Muscle layer of duodenum (tissue), 2 donors: ENCODE measurements around the gene MRPL58.
A peak's percentile ranks its signal among the peaks of the same experiment; 100 is the strongest.

Experiments
- H3K27ac ChIP-seq: one replicate; pipeline ENCODE4 v1.7.0; 2013; ENCODE audit warnings: mild to moderate bottlenecking, low read length
- H3K27me3 ChIP-seq: one replicate; pipeline ENCODE4 v1.7.0; 2013; ENCODE audit warnings: low read depth, mild to moderate bottlenecking, control low read depth, low read length
- H3K36me3 ChIP-seq, 2 donors: one replicate each; pipeline ENCODE4 v1.7.0; 2013; ENCODE audit warnings: low read length in 2 of 2, control low read depth in 1 of 2, mild to moderate bottlenecking in 1 of 2; ENCODE audit not compliant: insufficient read depth in 2 of 2, control insufficient read depth in 1 of 2
- H3K4me1 ChIP-seq, 2 donors: one replicate each; pipeline ENCODE4 v1.7.0; 2013; ENCODE audit warnings: low read length in 2 of 2, mild to moderate bottlenecking in 2 of 2, control low read depth in 1 of 2, moderate library complexity in 1 of 2; ENCODE audit not compliant: insufficient read depth in 2 of 2, control insufficient read depth in 1 of 2
- H3K4me3 ChIP-seq, 2 donors: one replicate each; pipeline ENCODE4 v1.7.0; 2013; ENCODE audit warnings: low read length in 2 of 2, low read depth in 1 of 2, mild to moderate bottlenecking in 1 of 2
- H3K9me3 ChIP-seq, 2 donors: one replicate each; pipeline ENCODE4 v1.7.0; 2013; ENCODE audit warnings: low read length in 2 of 2, control low read depth in 1 of 2, mild to moderate bottlenecking in 1 of 2; ENCODE audit not compliant: control insufficient read depth in 1 of 2
- donor health status: healthy.

MRPL58 gene

DNA sequence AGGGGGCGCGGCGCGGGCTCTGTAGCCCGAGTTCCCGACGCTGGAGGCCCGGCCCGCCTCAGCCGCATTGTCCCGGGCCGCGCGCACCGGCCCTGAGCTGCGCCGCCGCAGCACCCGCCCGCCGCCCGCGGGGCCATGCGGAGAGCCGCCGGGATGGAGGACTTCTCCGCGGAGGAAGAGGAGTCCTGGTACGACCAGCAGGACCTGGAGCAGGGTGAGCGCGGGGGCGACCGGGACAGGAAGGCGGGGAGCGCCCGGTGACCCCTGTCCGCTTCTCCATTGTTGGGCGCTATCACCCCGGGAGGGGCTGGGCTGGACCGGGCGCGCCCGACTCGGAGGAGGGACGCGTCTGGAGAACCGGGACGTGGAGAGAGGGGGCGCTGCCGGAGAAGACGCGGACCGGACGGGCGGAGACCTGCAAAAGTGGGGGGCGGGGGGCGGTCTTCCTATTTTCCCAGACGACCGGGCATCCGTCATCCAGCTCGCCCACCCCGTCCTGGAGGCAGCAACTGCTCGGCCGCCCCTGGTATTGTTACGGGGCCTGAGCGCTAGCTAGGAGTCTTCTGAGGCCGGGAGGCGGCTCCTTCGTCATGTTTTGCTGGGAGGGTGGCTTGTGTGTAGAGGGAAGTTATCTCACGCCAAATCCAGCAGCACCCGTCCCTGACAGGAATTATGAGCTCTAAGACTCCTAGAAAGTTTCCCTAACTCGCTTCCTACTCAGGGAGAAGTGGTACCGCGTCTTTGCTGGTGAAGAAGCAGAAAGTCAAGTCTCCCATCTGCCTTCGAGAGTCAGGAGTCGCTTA, 24.4 kb upstream of the MRPL58 start:
- Histone ChIP-seq H3K4me3 (peak overlapping the region; percentile 71 to 82), H3K27ac (peak overlapping the region; percentile 99), H3K36me3 (peaks cover 0 to 5% of the 10 kb centered on the region in 2 donors), H3K9me3 (no peaks in the 10 kb centered on the region), H3K4me1 (peaks cover 6 to 20% of the 10 kb centered on the region in 2 donors), H3K27me3 (no peaks in the 10 kb centered on the region)

DNA sequence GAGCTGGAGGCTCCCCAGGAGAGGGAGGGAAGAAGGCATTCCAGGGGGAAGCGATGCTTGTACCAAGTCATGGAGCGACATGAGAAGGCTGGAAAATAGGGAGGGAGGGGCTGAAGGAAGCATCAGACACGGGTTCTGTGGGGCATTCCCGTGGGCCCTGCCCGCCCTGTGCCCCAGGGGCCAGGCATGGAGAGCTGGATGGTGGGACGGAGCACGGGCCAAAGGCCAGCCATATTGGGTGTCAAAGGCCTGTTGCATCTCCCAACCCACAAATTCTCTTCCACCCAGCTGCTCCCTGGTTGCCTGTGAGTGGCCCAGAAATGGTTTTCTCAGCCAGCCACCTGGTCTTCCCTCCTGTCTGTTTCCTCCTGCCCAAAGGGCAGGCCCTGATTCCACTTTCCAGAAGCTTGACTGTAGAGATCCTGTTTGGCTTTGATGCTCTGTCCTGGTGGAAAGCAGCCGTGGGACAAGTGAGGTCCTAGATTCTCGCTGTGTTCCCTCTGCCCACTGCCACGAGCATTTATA, 21.8 kb upstream of the MRPL58 start:
- Histone ChIP-seq H3K27me3 (no peaks in the 10 kb centered on the region), H3K4me1 (peaks cover 6 to 20% of the 10 kb centered on the region in 2 donors), H3K9me3 (no peaks in the 10 kb centered on the region), H3K27ac (peak overlapping the region; percentile 67), H3K36me3 (peaks cover 0 to 5% of the 10 kb centered on the region in 2 donors), H3K4me3 (no peak overlapping the region)

- Histone ChIP-seq H3K4me3 (no peak overlapping the region), H3K9me3 (no peaks in the 10 kb centered on the region), H3K36me3 (peaks cover 0 to 5% of the 10 kb centered on the region in 2 donors), H3K4me1 (peaks cover 6 to 16% of the 10 kb centered on the region in 2 donors), H3K27ac (peak overlapping the region; percentile 74), H3K27me3 (no peaks in the 10 kb centered on the region)
These were observed 20.2 kb upstream of the MRPL58 start for GRCh38 chr17:74992223-74992622.

DNA sequence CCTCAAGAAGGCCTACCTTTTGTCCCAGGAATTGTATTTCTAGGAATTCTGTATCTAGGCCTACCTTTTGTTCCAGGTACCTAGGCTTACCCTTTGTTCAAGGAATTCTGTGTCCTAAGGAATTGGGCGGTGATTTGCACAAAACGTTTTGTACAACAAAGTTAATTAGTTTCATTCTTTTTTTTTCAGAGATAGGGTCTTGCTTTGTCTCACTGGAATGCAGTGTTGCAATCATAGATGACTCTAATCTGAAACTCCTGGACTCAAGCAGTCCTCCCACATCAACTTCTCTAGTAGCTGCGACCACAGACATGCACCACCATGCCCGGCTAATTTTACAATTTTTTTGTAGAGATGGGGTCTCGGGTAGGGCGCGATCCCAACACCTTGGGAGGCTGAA, 18.0 kb upstream of the MRPL58 start:
- Histone ChIP-seq H3K36me3 (peaks cover under 1 to 3% of the 10 kb centered on the region in 2 donors), H3K4me1 (peaks cover 0 to 6% of the 10 kb centered on the region in 2 donors), H3K9me3 (no peaks in the 10 kb centered on the region), H3K27me3 (no peaks in the 10 kb centered on the region), H3K27ac (no peak overlapping the region), H3K4me3 (no peak overlapping the region)

DNA sequence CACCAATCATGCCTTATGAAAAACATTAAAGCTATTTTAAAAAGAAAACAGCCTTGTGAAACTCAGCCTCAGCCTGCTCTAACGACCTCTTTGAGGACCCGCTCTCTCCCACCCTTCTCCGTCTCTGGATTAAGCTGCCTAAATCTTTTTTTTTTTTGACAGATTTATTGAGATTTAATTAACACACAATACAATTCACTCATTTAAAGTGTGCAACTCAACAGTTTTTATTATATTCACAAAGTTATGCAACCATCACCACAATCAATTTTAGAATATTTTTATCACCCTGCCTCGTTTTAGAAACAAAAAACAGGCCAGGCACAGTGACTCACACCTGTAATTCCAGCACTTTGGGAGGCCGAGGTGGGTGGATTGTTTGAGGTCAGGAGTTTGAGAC, 16.6 kb upstream of the MRPL58 start:
- Histone ChIP-seq H3K4me3 (no peak overlapping the region), H3K4me1 (no peaks in the 10 kb centered on the region), H3K36me3 (peaks cover 5 to 6% of the 10 kb centered on the region in 2 donors), H3K27me3 (no peaks in the 10 kb centered on the region), H3K27ac (no peak overlapping the region), H3K9me3 (no peaks in the 10 kb centered on the region)

- no peaks in the 10 kb centered on the region for H3K9me3 ChIP-seq
- peaks cover 19 to 32% of the 10 kb centered on the region in 2 donors for H3K36me3 ChIP-seq
- no peaks in the 10 kb centered on the region for H3K27me3 ChIP-seq
- no peak overlapping the region for H3K4me3 ChIP-seq
- no peaks in the 10 kb centered on the region for H3K4me1 ChIP-seq
- no peak overlapping the region for H3K27ac ChIP-seq
These were observed 13.7 kb upstream of the MRPL58 start for GRCh38 chr17:74998783-74999182.

DNA sequence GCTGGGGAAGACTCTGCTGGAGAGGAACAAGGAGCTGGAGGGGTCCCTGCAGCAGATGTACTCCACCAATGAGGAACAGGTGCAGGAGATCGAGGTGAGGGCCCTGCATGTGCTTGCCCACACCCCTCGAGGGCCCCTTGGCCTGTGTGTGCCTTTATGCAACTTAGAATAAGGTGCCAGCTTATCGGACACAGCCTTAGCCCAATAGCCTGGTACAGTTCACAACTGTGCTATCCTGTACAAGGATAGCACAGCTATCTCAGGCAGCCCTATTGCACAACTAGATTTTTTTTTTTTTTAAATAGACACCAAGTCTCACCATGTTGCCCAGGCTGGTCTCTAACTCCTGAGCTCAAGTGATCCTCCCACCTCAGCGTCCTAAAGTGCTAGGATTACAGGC, 12.9 kb upstream of the MRPL58 start:
- H3K27ac ChIP-seq, result no peak overlapping the region
- H3K36me3 ChIP-seq, result peaks cover 19 to 39% of the 10 kb centered on the region in 2 donors
- no peaks in the 10 kb centered on the region for H3K4me1 ChIP-seq
- no peaks in the 10 kb centered on the region for H3K27me3 ChIP-seq
- no peak overlapping the region for H3K4me3 ChIP-seq
- H3K9me3 ChIP-seq, result no peaks in the 10 kb centered on the region

DNA sequence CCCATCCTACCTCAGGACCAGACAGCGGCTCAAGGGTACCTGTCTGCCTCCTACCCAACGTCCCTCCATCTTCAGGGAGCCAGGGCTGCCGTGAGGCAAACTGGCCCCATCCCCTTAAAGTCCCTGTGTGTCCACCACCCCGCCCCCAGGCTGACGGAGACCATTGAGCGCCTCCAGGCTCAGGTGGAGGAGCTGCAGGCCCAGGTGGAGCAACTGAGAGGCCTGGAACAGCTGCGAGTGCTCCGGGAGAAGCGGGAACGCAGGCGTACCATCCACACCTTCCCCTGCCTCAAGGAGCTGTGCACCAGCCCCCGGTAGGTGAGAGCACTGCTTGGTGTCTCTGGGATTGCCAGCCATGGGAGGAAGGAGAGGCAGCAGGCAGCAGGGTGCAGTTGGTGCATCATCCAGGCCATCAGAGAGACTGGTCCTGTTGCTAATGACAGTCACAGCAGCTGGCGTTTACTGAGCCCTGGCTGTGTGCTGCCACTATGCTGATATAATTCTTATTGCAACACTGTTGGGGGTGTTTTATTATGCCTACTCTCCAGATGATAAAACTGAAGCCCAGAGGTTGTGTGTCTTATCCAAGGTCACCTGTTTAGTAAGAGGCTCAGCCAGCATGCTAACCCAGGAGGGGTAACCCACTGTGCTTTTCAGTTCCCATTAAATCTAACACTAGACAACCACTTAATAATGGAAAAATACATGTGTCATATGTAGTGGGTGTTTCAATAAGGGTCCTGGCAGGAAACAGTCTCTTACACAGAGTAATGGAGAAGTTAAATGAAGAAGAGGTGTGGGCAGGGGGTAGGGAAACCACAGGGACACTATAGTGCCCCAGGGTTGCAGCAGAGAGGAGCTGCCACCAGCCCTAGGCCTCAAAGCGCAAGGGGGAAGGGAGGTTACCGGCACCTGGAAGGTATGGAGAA, 10.3 kb upstream of the MRPL58 start:
- Histone ChIP-seq H3K27me3 (no peaks in the 10 kb centered on the region), H3K4me3 (no peak overlapping the region), H3K9me3 (no peaks in the 10 kb centered on the region), H3K27ac (no peak overlapping the region), H3K36me3 (peaks cover 19 to 49% of the 10 kb centered on the region in 2 donors), H3K4me1 (no peaks in the 10 kb centered on the region)

DNA sequence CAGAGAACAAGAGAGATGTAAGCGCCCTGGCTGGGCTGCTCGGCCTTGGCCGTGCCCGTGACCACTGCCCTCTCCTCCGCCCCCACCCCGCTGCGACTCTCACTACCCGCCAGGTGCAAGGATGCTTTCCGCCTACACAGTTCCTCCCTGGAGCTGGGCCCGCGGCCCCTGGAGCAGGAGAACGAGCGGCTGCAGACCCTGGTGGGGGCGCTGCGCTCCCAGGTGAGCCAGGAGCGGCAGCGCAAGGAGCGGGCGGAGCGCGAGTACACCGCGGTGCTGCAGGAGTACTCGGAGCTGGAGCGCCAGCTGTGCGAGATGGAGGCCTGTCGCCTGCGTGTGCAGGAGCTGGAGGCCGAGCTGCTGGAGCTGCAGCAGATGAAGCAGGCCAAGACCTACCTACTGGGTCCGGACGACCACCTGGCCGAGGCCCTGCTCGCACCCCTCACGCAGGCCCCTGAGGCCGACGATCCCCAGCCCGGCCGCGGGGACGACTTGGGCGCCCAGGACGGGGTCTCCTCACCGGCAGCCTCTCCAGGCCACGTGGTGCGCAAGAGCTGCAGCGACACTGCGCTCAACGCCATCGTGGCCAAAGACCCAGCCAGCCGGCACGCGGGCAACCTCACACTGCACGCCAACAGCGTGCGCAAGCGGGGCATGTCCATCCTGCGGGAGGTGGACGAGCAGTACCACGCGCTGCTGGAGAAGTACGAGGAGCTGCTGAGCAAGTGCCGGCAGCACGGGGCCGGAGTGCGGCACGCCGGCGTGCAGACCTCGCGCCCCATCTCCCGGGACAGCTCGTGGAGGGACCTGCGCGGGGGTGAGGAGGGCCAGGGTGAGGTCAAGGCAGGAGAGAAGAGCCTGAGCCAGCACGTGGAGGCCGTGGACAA, 9.2 kb upstream of the MRPL58 start:
- H3K27ac ChIP-seq, result no peak overlapping the region
- no peaks in the 10 kb centered on the region for H3K27me3 ChIP-seq
- H3K4me3 ChIP-seq, result no peak overlapping the region
- no peaks in the 10 kb centered on the region for H3K9me3 ChIP-seq
- H3K4me1 ChIP-seq, result no peaks in the 10 kb centered on the region
- peaks cover 19 to 49% of the 10 kb centered on the region in 2 donors for H3K36me3 ChIP-seq

GRCh38 chr17:75003957-75004355, 8.5 kb upstream of the MRPL58 start:
- H3K9me3 ChIP-seq, result no peaks in the 10 kb centered on the region
- no peaks in the 10 kb centered on the region for H3K27me3 ChIP-seq
- no peak overlapping the region for H3K4me3 ChIP-seq
- H3K36me3 ChIP-seq, result peaks cover 19 to 49% of the 10 kb centered on the region in 2 donors
- H3K27ac ChIP-seq, result no peak overlapping the region
- no peaks in the 10 kb centered on the region for H3K4me1 ChIP-seq
